Activated T-cell treated with anti-CD3 and anti-CD28 coated beads for 48 hours (primary cell): ENCODE measurements around the gene PNLIPRP2.

Experiments
- DNase-seq: peaks from one replicate; pipeline ENCODE4 v3.0.0-alpha.2; 2020; ENCODE audit warnings: low read depth

Gene PNLIPRP2

GRCh38 chr10:116612107-116612769 lies 8.5 kb upstream of the PNLIPRP2 start:
- DNase-seq: no peak

GRCh38 chr10:116613471-116613870 lies 7.3 kb upstream of the PNLIPRP2 start:
- DNase-seq: no peak

GRCh38 chr10:116614796-116615195 lies 6.0 kb upstream of the PNLIPRP2 start:
- no peak for DNase-seq

GRCh38 chr10:116615199-116615776 lies 5.5 kb upstream of the PNLIPRP2 start:
- DNase-seq: no peak

- DNase-seq: no peak
These were observed 723 bp downstream of the PNLIPRP2 start for GRCh38 chr10:116621476-116621875.

- no peak for DNase-seq
These were observed 1.3 kb downstream of the PNLIPRP2 start for GRCh38 chr10:116621934-116622655.

- DNase-seq: no peak
These were observed 5.1 kb downstream of the PNLIPRP2 start for GRCh38 chr10:116625845-116626244.

GRCh38 chr10:116626815-116627214 lies 6.1 kb downstream of the PNLIPRP2 start:
- no peak for DNase-seq

- DNase-seq: no peak
These were observed 6.7 kb downstream of the PNLIPRP2 start for GRCh38 chr10:116627386-116627933.

GRCh38 chr10:116629340-116629739 lies 8.6 kb downstream of the PNLIPRP2 start:
- DNase-seq: no peak

GRCh38 chr10:116630020-116630419 lies 9.3 kb downstream of the PNLIPRP2 start:
- DNase-seq: no peak

GRCh38 chr10:116631871-116632295 lies 11.1 kb downstream of the PNLIPRP2 start:
- DNase-seq: no peak

- no peak for DNase-seq
These were observed 12.0 kb downstream of the PNLIPRP2 start for GRCh38 chr10:116632596-116633215.

GRCh38 chr10:116633216-116633600 lies 12.5 kb downstream of the PNLIPRP2 start:
- DNase-seq: no peak

- DNase-seq: no peak
These were observed 13.6 kb downstream of the PNLIPRP2 start for GRCh38 chr10:116634126-116634975.

GRCh38 chr10:116636385-116636784 lies 15.6 kb downstream of the PNLIPRP2 start:
- no peak for DNase-seq

GRCh38 chr10:116636976-116637375 lies 16.2 kb downstream of the PNLIPRP2 start:
- DNase-seq: no peak

GRCh38 chr10:116637830-116638229 lies 17.1 kb downstream of the PNLIPRP2 start:
- DNase-seq: no peak

- no peak for DNase-seq
These were observed 25.7 kb downstream of the PNLIPRP2 start for GRCh38 chr10:116646502-116646901.

GRCh38 chr10:116648903-116649302 lies 28.1 kb downstream of the PNLIPRP2 start:
- DNase-seq: no peak

GRCh38 chr10:116653885-116654284 lies 33.1 kb downstream of the PNLIPRP2 start:
- DNase-seq: no peak

GRCh38 chr10:116654816-116655215 lies 34.1 kb downstream of the PNLIPRP2 start:
- no peak for DNase-seq
